Measurements from ENCODE around the gene RXYLT1.
"Not testable (repeated sequence)": the region's sequence is repeated elsewhere in the genome, so short reads cannot be mapped to it uniquely, and the experiment has no call there.

The RXYLT1 gene

DNA sequence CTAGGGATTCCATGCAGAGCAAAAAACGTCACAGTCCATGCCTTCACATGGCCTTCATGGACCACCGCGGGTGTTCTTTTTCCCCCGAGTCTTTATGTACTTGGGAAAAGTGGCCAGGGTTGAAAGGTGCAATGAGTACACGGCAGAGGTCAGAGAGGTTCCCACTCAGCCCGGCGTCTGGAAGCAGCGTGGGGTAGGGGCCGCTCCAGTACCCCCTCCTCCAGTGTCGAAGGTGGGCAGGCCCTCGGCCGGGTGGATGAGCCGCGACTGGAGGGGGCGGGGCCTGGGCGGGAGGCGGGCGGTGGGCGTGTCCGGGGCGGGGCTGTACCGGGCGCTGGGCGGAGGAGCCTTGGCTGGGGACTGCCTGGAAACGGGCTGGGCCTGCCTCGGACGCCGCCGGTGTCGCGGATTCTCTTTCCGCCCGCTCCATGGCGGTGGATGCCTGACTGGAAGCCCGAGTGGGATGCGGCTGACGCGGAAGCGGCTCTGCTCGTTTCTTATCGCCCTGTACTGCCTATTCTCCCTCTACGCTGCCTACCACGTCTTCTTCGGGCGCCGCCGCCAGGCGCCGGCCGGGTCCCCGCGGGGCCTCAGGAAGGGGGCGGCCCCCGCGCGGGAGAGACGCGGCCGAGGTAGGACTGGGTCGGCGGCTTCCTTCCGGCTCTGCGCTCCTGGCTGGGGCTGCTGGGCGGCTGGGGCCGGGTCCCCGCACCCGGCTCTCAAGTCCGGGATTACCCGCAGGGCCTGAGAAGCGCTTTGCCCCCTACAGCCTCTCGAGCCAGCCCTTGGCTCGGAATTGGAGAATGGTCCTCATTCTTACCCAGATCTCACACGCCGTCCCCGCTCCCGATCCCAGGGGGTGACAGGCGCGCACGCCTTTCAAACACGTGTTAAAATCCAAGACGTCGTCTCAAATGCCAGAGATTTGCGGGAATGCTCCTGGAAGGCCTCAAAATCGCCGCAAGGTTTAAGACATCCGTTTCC, at the start of gene RXYLT1:
Gene RXYLT1 (plus strand): TSS at position 412 of the 984 bp plus-strand sequence. CDS start 52 bp downstream, at position 464.
- peak within 1 kb of the TSS; percentile 79 for H3K4me3 ChIP-seq (ENCODE audit: low read depth, low read length)
- DNase-seq (ENCODE audit: low read depth, low spot score), result no peak
- TF ChIP-seq, protein P1, sequence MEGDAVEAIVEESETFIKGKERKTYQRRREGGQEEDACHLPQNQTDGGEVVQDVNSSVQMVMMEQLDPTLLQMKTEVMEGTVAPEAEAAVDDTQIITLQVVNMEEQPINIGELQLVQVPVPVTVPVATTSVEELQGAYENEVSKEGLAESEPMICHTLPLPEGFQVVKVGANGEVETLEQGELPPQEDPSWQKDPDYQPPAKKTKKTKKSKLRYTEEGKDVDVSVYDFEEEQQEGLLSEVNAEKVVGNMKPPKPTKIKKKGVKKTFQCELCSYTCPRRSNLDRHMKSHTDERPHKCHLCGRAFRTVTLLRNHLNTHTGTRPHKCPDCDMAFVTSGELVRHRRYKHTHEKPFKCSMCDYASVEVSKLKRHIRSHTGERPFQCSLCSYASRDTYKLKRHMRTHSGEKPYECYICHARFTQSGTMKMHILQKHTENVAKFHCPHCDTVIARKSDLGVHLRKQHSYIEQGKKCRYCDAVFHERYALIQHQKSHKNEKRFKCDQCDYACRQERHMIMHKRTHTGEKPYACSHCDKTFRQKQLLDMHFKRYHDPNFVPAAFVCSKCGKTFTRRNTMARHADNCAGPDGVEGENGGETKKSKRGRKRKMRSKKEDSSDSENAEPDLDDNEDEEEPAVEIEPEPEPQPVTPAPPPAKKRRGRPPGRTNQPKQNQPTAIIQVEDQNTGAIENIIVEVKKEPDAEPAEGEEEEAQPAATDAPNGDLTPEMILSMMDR (IDR thresholded peaks at IDR 0.05; ENCODE audit: insufficient read depth, low read length, missing control alignments), result no peak
- CTCF ChIA-PET, result no interaction called here
- POLR2A ChIA-PET, result no interaction called here

GRCh38 chr12:63732779-63733178, 46.9 kb upstream of the RXYLT1 start:
- DNase-seq (ENCODE audit: low read depth, low spot score); POLR2A ChIA-PET; CTCF ChIA-PET; H3K4me3 ChIP-seq (ENCODE audit: low read depth, low read length): not testable (repeated sequence)

DNA sequence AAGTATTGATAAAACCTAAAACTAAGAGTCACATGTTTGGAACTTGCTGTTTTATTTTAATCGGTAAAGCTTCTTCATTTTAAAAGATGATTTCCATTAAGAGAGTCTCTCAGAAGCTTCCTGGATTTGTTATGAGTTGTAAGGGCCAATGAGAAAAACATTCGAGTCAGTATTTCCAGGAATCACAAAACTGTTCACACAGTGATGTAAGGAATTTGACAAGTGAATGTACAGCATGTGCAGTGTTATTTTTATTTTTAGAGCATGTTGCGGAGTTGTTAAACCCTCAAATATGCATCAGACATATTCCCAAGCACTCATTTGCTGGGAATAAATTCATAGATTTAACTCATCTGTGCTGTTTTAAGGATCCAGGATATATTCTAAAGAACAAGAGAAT, 46.1 kb upstream of the RXYLT1 start:
- CTCF ChIA-PET, result not testable (repeated sequence)

GRCh38 chr12:63740551-63740950, 39.2 kb upstream of the RXYLT1 start:
- POLR2A ChIA-PET; CTCF ChIA-PET; H3K4me3 ChIP-seq (ENCODE audit: low read depth, low read length); DNase-seq (ENCODE audit: low read depth, low spot score): not testable (repeated sequence)

More for the DNA sequence above, 46.1 kb upstream of the RXYLT1 start:
- H3K4me3 ChIP-seq (ENCODE audit: low read depth, low read length); POLR2A ChIA-PET; DNase-seq (ENCODE audit: low read depth, low spot score): not testable (repeated sequence)

DNA sequence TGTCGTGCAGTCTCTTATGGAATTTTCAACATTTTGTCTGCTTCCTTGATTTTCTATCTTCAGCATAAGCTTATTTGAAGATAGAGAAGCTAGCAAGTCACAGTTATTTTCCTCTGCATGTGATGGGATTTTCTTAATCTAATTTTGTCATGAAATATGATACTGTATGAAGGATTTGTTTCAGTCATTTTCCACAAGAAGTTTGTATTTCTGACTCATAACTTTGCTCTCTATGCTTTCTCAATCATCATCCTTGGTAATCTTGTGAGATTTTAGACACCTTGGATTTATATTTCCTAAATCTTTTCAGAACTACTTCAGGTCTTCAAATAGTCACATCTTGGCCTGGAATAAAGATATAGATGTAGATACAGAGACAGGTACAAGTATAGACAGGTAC, 38.3 kb upstream of the RXYLT1 start:
- H3K4me3 ChIP-seq (ENCODE audit: low read depth, low read length); POLR2A ChIA-PET; DNase-seq (ENCODE audit: low read depth, low spot score); CTCF ChIA-PET: not testable (repeated sequence)

DNA sequence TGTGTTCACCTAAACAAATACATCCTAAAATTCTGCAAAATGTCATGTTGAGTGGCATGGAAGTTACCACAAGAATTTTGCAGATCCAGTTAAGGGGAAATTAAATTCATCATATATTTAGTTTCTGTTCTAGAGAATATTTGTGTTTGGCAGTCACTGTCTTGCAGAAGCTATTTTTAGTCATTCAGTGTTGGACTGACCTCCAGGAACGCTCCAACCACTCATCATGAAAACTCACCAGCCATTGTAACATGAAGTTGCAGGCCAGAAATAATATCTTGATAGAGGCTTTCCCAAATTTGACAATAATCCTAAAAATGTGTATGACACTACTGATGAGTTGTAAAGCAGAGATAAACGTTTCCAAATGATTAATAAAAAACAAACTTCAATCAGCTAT, 35.6 kb upstream of the RXYLT1 start:
- POLR2A ChIA-PET; H3K4me3 ChIP-seq (ENCODE audit: low read depth, low read length); CTCF ChIA-PET: not testable (repeated sequence)
- peak; percentile 17 for DNase-seq (ENCODE audit: low read depth, low spot score)

GRCh38 chr12:63746470-63746869, 33.2 kb upstream of the RXYLT1 start:
- DNase-seq (ENCODE audit: low read depth, low spot score); H3K4me3 ChIP-seq (ENCODE audit: low read depth, low read length); CTCF ChIA-PET; POLR2A ChIA-PET: not testable (repeated sequence)

DNA sequence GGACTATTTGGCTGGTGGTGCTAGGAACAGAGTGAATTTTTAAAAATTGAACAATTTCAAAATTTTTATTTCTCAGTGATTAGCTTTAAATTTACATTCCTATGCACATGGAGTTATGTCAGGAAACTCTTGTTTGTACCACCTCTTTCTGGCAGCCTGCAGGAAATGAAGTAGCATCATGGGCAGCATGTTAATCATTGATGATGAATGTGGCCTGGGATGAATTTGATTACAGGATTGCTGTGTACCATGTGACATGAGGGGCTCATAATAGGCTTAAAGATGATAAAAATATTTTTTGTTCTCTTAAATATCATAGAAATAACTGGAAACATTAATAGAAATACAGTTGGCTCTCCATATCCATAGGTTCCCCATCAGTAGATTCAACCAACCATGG, 32.6 kb upstream of the RXYLT1 start:
- H3K4me3 ChIP-seq (ENCODE audit: low read depth, low read length); CTCF ChIA-PET; DNase-seq (ENCODE audit: low read depth, low spot score); POLR2A ChIA-PET: not testable (repeated sequence)

- ChIA-PET CTCF (no interaction called here), POLR2A (no interaction called here)
- no peak for DNase-seq (ENCODE audit: low read depth, low spot score)
- H3K4me3 ChIP-seq (ENCODE audit: low read depth, low read length), result no peak overlapping the region
- TF ChIP-seq, protein P1 (IDR thresholded peaks at IDR 0.05; ENCODE audit: insufficient read depth, low read length, missing control alignments), result no peak
These were observed 32.2 kb upstream of the RXYLT1 start for GRCh38 chr12:63747553-63747952.

GRCh38 chr12:63752283-63752682, 27.4 kb upstream of the RXYLT1 start:
- TF ChIP-seq, protein P1 (IDR thresholded peaks at IDR 0.05; ENCODE audit: insufficient read depth, low read length, missing control alignments), result no peak
- H3K4me3 ChIP-seq (ENCODE audit: low read depth, low read length), result no peak overlapping the region
- DNase-seq (ENCODE audit: low read depth, low spot score), result no peak
- POLR2A ChIA-PET, result no interaction called here
- CTCF ChIA-PET, result interaction anchor here (1.3 kb wide), 1 partner anchor 13 kb away, joined by 3 read pairs; no protein-coding TSS in a partner anchor
